IPS-18c (cell line): ENCODE data around the gene FAHD2A.
"Not testable (repeated sequence)": the region's sequence is repeated elsewhere in the genome, so short reads cannot be mapped to it uniquely, and the experiment has no call there.

Experiments
- H3K4me3 ChIP-seq: 2 replicates; pipeline ENCODE4 v1.7.0; 2013; ENCODE audit warnings: low read depth, mild to moderate bottlenecking, low read length, moderate library complexity; ENCODE audit not compliant: insufficient read depth
- H3K9me3 ChIP-seq: one replicate; pipeline ENCODE4 v1.6.1; 2013; ENCODE audit warnings: mild to moderate bottlenecking, low read length, moderate library complexity; ENCODE audit not compliant: control insufficient read depth, insufficient read depth

Gene FAHD2A

DNA sequence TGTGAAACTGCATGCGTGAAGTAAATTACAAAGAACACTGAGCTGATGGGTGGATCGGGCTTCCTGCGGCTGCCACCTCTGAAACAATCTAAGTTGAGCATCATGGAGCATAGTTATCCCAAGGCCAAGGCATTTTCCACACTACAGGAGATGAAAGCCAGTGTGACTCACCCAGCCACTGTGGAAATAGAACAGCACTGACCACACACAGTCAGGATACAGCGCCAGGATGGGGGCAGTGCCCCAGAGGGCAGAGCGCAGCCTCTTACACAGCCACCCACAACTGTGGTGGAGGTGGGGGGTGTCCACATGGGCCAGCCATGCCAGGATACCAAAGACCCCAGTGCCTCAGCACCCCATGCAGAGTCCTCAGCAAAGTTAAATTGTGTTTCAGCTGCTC, 8.7 kb downstream of the FAHD2A start:
- not testable (repeated sequence) for H3K9me3 ChIP-seq, H3K4me3 ChIP-seq

DNA sequence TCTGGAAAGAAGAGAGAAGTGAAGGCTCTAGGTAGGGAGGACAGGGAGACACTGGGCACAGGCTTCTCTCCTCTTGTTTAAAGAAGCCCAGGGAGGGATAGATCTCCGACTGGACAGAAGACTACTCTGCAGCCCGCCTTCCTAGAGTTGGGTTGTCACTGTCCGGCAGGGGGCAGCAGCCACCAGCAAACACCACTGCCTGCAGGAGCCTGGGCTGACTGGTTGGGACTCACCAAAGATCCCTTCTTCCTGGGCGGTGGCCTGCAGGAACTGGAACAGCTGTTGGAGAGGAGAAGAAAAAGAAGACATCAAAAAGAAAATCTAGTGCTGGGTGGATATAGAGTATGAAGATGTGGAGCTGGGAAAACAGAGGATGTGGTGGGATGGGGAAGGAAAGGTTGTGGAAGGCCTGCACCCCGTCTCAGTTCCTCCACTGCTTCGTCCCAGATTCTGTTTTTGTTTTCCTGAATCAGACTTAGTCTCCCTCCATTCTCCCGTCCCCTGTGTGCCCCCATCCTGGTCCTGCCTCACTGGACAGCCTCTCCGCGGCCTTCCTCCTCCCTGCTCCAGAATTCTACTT, 11.6 kb downstream of the FAHD2A start:
- H3K9me3 ChIP-seq, H3K4me3 ChIP-seq: not testable (repeated sequence)

DNA sequence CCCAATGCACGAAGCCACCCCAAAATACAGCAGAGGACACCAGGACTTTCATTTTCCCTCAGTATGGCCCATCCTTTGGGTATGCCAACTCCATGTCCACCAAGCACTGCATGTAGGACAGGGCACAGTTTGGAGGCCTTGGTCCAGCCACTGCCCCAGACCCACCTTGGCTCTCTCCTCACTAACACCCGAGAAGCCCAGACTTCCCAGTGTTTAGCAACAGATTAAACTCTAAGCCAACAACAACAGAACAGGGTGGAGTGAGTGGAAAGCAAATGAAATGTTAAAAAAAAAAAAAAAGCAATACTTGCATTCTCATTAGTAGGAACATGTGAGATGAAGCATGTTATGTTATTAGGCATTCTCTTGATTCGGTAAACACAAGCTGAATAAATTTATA, 12.6 kb downstream of the FAHD2A start:
- not testable (repeated sequence) for H3K4me3 ChIP-seq, H3K9me3 ChIP-seq

DNA sequence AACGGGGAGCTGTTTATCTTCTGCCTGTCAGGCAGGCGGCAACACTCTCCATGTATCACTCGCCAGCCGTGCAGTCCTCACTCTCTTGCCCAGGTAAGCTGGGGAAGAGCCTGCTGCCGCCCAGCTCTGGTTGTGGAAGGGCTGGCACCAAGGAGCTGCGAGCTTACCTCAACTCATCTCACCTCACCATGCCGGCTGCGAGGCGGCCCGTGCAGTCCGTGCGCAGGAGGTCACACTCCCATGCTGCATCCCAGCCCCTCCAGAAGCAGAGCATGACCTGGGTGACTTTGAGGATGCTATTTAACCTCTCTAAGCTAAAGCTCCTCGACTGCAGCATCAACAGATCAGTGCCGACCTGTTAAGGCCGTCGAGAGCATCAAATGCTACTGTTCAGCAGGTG, 13.1 kb downstream of the FAHD2A start:
- not testable (repeated sequence) for H3K9me3 ChIP-seq, H3K4me3 ChIP-seq

DNA sequence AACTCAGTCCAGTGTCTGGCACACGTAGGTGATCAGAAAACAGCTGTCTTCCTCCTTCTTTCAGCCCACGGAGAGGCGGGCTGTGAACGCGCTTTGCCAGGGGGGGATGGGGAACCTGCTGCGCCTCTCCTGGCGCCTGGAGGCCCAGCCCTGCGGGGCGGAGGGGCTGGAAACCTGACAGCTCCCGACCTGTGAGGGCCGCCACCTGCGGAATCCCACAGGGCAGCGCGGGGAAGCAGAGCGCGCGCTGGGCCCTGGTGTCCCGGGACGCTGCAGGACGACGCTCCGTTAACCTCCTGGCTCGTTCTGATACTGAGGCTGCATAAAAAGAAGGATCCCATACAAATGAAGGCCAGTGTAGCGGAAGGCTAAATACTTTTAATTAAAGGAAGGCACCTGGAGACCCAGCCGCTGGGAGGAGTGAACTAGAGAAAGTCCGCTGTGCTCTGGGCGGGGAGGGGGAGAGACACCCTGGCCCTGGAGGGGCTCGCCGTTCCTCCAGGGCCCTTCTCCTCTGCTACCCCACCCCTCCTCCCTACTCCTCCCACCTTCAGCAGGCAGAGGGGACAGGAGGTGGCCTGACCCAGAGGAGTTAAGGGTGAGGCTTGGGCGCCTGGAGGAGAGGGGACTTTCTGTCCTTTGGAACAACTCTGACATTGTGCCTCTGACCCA, 24.8 kb downstream of the FAHD2A start:
- not testable (repeated sequence) for H3K9me3 ChIP-seq, H3K4me3 ChIP-seq

DNA sequence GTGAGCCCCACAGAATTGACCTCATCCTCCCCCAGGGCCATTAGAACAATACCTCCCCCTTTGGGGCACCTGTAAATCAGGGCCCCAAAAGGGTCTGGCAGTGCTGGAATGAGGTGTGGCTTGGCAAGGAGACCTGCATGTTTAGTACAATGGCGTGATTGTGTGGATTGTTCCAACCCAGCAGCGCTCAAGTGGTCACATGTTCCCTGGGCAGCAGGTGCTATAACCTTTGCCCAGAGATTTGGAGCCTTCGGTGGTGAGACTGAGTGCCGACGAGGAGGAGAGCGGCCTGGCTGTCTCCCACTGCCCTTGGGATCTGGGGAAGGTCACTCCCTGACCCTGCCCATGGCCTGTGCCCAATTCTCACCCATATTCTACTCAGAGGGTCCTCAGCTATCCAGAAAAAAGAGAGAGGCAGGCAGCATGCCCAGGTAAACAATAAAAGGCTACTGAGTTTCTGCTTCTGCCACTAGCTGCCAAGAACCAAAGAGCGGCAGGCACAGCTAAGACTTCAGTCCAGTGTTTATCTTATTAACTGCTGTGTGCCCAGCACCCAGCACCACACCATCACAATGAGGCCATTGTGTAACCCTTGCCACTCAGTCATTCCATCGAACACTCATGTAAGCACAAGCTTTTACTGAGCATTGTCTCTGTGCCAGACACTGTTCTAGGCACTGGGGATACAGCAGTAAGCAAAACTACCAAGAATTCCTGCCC, 27.4 kb downstream of the FAHD2A start:
- not testable (repeated sequence) for H3K4me3 ChIP-seq, H3K9me3 ChIP-seq

DNA sequence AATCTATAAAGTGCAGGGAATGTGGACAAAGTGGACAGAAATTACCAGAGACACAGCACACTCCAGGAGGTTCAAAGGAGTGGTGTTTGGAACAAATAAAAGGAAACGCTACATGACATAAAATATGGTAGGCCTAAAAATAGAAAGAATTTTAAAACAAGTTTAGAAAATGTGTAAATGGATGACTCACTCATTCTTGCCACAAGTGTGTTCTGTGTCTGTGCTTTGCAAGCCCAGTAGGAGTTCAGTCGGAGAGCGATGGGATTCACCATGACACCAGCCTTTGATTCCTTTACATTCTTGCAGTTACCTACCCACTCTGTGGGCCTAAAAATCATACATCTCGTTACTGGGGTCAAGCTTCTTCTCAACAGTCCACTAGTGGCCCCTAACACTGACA, 30.9 kb downstream of the FAHD2A start:
- H3K4me3 ChIP-seq, H3K9me3 ChIP-seq: not testable (repeated sequence)

DNA sequence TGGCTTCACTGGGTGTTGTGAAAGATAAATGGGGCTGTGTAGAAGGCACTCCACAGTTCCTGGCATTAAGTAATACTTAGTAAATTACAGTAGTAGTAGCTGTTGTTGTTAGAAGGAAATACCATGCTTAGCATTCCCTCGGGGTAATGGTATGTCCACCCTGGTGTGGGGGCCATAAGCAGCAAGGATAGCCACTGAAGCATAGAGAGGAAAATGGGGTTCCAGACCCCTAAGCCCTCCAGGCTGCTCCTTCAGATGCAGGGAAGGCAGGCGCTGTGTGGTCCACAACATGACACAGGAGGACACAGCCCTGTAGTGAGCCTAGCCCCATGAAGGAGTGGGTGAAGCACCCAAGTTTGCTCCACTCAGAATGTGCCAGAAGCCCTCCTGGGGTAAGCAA, 31.5 kb downstream of the FAHD2A start:
- H3K4me3 ChIP-seq, H3K9me3 ChIP-seq: not testable (repeated sequence)

DNA sequence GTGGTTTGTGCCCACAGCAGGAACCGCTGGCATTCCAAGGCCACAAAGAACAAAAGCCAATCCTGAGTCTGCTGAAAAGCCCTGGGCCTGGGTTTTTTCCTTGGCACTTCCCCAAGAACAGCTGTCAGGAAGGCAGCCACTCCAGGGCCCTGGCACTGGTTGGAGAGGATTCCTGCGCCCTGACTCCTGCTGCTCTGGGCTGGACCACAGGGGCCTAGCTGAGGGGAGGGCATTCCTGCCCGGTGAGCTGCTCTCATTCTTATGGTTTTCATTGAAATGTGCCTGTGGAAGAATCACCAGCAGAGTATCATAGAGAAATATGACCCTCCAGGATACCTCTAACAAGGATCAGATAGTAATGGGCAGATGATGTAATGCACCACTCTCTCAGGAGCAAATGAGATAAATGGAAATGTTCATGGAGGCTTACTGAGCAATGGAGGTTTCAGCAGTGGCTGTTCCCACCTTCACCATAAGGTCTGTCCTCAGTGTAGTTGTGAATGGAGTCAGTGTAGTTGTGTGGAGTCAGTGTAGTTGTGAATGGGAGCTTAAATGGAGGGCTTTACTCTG, 32.1 kb downstream of the FAHD2A start:
- H3K9me3 ChIP-seq, H3K4me3 ChIP-seq: not testable (repeated sequence)

DNA sequence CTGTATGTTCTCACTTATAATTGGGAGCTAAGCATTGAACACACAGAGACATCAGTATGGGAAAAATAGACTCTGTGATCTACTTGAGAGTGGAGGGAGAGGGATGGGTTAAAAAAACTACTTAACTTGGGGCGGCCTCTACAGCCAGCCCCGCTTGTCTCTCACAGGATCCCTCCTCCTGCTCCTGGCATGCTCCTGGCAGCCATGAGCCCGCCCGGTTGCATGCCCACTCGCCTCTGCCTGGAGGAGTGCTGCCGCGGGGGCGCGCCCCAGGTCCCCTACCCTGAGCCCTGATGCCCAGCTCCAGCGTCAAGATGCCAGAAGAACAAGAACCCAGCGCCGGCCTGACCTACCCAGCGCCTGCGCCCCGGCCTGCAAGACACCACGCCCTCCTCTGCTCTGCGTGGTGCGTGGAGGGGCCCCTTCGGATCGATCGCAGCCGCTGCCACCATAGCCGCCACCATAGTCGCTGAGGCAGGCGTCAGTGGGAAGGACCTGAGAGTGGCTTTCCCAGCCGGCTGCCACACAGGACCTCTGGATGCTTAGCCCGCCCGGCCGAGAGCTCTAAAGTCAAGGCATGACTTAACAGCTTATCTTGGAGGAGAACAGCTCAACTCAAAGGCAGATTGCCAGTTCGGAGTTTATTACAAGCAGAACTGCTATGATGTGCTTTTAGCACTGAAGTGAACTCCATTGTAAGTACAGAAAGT, 32.8 kb downstream of the FAHD2A start:
- not testable (repeated sequence) for H3K4me3 ChIP-seq, H3K9me3 ChIP-seq

DNA sequence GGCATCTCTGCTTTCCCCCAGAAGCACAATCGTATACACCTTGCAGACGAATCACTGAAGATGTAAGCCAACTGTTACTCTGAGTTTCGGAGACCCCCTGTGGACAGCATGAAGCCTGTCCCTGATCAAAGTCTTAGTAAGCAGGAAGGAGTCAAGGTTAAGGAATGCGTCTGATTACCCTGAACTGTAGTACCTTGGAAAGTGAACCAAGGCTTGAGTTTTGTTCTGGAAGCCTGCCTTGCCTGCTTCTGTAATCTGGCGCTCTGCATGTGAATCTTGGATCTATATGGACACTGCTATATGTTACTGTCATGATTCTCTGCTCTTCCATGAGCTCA, 33.3 kb downstream of the FAHD2A start:
- H3K9me3 ChIP-seq, H3K4me3 ChIP-seq: not testable (repeated sequence)

DNA sequence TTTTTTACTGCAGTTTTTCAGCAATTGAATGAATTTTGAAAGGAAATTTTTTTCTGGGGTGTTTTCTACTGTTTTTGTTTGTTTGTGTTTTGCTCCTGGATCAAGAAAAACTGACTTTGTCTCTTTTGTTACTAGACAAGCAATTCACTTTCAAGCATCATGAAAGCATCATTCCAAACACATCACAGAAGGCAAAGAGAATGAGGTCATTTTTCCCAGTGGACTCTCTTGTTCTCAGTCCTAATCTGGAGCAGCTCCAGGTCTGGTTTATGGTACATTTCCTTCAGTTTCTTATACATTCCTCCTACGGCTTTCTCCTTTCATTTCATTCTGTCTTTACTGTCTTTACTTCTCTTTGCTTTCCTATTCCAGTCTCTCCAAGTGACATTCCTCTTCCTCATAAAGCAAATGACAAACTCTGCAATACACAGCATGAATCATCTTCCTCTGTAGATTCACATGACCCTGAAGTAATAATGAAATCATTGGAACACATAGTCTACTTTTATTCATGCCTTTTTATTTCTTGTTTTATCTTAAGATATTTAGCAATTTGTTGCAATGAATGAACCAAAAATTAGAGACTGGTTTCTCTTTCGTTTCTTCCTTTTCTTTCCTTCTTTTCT, 40.1 kb downstream of the FAHD2A start:
- not testable (repeated sequence) for H3K9me3 ChIP-seq, H3K4me3 ChIP-seq

DNA sequence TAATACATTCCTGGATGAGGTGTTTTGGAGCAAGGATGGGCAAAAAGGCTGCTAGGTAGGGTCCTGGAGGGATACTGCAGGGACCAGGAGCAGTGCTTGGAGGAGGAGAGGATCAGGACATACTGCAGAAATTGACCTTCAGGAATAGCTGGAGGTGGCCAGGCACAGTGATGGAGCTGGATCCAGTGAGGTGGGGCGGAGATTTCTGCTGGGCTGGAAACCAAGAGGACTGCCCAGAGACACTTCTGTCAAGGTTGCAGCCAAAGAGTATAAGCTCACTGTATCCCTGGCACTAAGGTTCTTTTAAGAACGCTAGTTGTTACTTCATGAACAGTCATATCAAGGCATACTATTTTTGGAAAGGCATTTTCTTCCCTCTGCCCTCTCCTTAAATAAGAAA, 42.8 kb downstream of the FAHD2A start:
- H3K4me3 ChIP-seq, H3K9me3 ChIP-seq: not testable (repeated sequence)

DNA sequence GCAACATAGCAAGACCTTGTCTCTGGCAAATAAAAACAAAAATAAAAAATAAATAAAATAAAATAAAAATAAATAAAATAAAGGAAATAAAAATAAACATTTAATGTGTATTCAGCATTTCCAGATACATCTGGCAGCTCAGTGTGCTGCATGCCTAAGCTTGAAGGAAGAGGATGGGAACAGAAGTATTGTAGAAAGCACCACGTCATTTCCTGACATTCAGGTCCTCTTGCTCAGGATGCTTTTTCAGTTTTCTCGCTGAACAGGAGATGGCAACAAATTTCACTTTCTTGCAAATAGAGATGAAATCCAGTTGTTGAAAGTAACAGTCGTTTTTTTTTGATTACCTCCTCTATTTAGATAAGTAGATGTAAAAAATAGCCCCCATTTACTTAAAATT, 60.8 kb downstream of the FAHD2A start:
- H3K9me3 ChIP-seq, H3K4me3 ChIP-seq: not testable (repeated sequence)
